ENCODE measurements around the gene GUCA2B.

DNA sequence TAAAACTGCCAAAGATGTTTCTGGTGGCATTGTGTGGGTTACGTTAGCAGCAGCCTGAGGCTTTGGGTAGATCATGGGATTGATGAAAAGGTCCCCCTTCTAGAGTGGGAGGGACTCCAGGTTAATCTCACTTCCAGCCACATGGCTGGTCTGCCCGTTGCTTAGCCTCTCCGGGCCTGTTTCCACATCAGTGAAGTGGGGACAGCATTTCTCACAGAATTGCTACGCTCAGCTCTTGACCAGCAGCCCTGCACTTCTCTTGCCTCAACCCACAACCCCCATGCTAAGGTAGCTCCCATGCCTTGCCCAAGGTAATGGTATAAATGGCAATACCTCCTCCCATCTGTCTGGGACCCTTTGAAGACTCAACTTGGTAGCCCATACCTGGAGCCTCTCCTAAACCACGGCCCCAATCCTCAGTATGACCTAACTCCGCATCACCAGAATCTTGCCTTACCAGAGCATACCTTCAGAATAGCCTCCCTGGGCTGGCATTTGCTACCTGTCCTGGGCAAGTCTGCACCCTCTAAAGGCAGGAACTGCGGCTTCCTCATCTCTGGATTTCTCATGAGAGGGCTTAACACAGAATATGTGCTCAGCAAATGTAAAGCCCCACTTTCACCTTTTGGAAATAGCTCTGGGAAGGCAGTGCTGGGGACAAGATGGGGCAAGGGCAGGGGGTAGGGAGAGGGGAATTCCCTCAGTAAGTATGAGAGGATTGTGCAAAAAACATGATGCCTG is 22.3 kb downstream of the GUCA2B start:
- TF ChIP-seq, protein P1, sequence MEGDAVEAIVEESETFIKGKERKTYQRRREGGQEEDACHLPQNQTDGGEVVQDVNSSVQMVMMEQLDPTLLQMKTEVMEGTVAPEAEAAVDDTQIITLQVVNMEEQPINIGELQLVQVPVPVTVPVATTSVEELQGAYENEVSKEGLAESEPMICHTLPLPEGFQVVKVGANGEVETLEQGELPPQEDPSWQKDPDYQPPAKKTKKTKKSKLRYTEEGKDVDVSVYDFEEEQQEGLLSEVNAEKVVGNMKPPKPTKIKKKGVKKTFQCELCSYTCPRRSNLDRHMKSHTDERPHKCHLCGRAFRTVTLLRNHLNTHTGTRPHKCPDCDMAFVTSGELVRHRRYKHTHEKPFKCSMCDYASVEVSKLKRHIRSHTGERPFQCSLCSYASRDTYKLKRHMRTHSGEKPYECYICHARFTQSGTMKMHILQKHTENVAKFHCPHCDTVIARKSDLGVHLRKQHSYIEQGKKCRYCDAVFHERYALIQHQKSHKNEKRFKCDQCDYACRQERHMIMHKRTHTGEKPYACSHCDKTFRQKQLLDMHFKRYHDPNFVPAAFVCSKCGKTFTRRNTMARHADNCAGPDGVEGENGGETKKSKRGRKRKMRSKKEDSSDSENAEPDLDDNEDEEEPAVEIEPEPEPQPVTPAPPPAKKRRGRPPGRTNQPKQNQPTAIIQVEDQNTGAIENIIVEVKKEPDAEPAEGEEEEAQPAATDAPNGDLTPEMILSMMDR (conservative IDR thresholded peaks at IDR 0.05; ENCODE audit: low read length) = no peak
- TF ChIP-seq EZH2phosphoT487 (IDR thresholded peaks at IDR 0.05; ENCODE audit: borderline replicate concordance) = no peak

All from Loucy (cell line).